Gastrocnemius medialis (tissue), 4 donors: ENCODE results near the gene RNF215. TPM values are rescaled to one million over a fixed set of nuclear protein-coding genes. Genes with fewer than 3 reads are reported as not detected.

Experiments
- ATAC-seq, 2 donors: fragments of 150-250 bp; one replicate each; pipeline ENCODE4 v1.9.1; 2016
- DNase-seq, 2 donors: peaks; one replicate each; pipeline ENCODE4 v3.0.0-alpha.2; 2019
- H3K27ac ChIP-seq, 4 donors: fragments of 200-600 bp; sonication (generic); 1 replicate in 1 of 4; 2 replicates in 3 of 4; pipeline ENCODE4 v1.5.1; 2016 to 2018; ENCODE audit warnings: mild to moderate bottlenecking in 2 of 4, moderate library complexity in 1 of 4
- H3K27me3 ChIP-seq, 3 donors: fragments of 200-600 bp; sonication (generic) in 2 of 3; 1 replicate in 1 of 3; 2 replicates in 2 of 3; pipeline versions ENCODE4 v1.5.1 to v1.6.0; 2016 to 2019; ENCODE audit warnings: mild to moderate bottlenecking in 1 of 3, moderate library complexity in 1 of 3
- H3K36me3 ChIP-seq, 2 donors: fragments of 200-600 bp; sonication (generic) in 1 of 2; one replicate each; pipeline ENCODE4 v1.5.1; 2017 to 2018
- H3K4me1 ChIP-seq, 2 donors: fragments of 200-600 bp; sonication (generic) in 1 of 2; one replicate each; pipeline ENCODE4 v1.5.1; 2016 to 2017; ENCODE audit warnings: mild to moderate bottlenecking in 2 of 2
- H3K4me3 ChIP-seq, 4 donors: fragments of 200-600 bp; sonication (generic) in 3 of 4; 1 replicate in 1 of 4; 2 replicates in 3 of 4; pipeline ENCODE4 v1.5.1; 2016 to 2019; ENCODE audit warnings: mild to moderate bottlenecking in 2 of 4
- H3K9me3 ChIP-seq, 3 donors: fragments of 200-600 bp; sonication (generic) in 2 of 3; 1 replicate in 1 of 3; 2 replicates in 2 of 3; pipeline ENCODE4 v1.5.1; 2016 to 2019
- POLR2A ChIP-seq, 2 donors: fragments of 450-650 bp; IDR thresholded peaks; one replicate each; pipeline ENCODE4 v1.6.1; 2017; ENCODE audit warnings: antibody characterized with exemption in 2 of 2, mild to moderate bottlenecking in 2 of 2, moderate library complexity in 2 of 2
- in situ Hi-C, 4 donors: fragments of 200-750 bp; cut with MboI; loops; one replicate each; pipeline versions ENCODE4 v1.15.0 to v1.8.0; 2017; ENCODE audit warnings: low sequenced_read_pairs in 4 of 4
- intact Hi-C: fragments of 100-400 bp; cut with DNase I; formaldehyde crosslinking; loops from one replicate; pipeline ENCODE4 v1.15.1; 2023; ENCODE audit warnings: low total_unique reads
- total RNA-seq, 4 donors: library from RNA; depleted of rRNA; stranded (reverse); fragments of >200 nt; gene quantifications; one replicate each; pipeline versions ENCODE4 v1.1.0 to v1.2.3, GENCODE V29; 2016
- TF ChIP-seq, protein P1 (sequence below), 5 experiments: fragments of 450-650 bp in 3 of 5; fragments of 200-600 bp in 2 of 5; sonication (generic) in 2 of 5; IDR thresholded peaks in 4 of 5; conservative IDR thresholded peaks in 1 of 5; 1 replicate in 4 of 5; 2 replicates in 1 of 5; pipeline ENCODE4 v1.5.1; 2016 to 2019; ENCODE audit warnings: antibody characterized with exemption in 5 of 5, mild to moderate bottlenecking in 3 of 5, moderate library complexity in 3 of 5

Gene RNF215
- total RNA-seq, 4 donors from 2014 or later, result 4.7 to 11.2 (median 8.1) TPM

DNA sequence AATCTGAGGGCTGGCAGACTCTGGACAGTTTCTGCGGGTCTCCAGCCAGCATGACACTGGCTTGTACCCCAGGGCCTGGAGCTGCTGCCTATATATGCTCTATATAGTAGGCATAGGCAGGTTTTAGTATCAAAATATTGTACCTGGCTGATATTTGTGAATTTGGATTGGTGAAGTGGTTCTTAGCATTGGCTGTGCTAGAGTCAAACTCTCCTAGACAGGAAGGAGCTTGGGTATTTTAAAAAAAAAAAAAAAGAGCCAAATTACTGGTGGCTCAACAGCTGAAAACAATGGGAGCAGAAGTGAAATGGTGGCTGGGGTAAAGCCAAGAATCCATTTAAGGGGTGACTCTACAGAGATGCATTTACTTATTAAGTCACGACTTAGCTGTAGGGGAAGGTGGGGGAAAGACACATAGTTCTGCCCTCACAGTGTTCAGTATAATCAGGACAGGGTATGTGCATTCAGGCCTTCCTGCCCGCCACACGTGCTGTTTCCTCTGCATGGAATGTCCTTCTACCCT is 27.4 kb upstream of the RNF215 start:
- H3K9me3 ChIP-seq, result no peaks in the 10 kb centered on the region
- in situ Hi-C loops, result no loop called here
- ATAC-seq, result no peak
- peaks cover 0 to 45% of the 10 kb centered on the region in 2 donors for H3K36me3 ChIP-seq
- no peaks in the 10 kb centered on the region for H3K27me3 ChIP-seq
- H3K4me1 ChIP-seq, result no peaks in the 10 kb centered on the region
- no peak overlapping the region for H3K4me3 ChIP-seq
- H3K27ac ChIP-seq, result no peak overlapping the region
- no peak for TF ChIP-seq POLR2A (IDR thresholded peaks at IDR 0.05)
- TF ChIP-seq, protein P1, sequence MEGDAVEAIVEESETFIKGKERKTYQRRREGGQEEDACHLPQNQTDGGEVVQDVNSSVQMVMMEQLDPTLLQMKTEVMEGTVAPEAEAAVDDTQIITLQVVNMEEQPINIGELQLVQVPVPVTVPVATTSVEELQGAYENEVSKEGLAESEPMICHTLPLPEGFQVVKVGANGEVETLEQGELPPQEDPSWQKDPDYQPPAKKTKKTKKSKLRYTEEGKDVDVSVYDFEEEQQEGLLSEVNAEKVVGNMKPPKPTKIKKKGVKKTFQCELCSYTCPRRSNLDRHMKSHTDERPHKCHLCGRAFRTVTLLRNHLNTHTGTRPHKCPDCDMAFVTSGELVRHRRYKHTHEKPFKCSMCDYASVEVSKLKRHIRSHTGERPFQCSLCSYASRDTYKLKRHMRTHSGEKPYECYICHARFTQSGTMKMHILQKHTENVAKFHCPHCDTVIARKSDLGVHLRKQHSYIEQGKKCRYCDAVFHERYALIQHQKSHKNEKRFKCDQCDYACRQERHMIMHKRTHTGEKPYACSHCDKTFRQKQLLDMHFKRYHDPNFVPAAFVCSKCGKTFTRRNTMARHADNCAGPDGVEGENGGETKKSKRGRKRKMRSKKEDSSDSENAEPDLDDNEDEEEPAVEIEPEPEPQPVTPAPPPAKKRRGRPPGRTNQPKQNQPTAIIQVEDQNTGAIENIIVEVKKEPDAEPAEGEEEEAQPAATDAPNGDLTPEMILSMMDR (IDR thresholded peaks at IDR 0.05 in 4 of 5, conservative IDR thresholded peaks at IDR 0.05 in 1 of 5), result no peak
- no peak for DNase-seq
- intact Hi-C loops, result no loop called here

DNA sequence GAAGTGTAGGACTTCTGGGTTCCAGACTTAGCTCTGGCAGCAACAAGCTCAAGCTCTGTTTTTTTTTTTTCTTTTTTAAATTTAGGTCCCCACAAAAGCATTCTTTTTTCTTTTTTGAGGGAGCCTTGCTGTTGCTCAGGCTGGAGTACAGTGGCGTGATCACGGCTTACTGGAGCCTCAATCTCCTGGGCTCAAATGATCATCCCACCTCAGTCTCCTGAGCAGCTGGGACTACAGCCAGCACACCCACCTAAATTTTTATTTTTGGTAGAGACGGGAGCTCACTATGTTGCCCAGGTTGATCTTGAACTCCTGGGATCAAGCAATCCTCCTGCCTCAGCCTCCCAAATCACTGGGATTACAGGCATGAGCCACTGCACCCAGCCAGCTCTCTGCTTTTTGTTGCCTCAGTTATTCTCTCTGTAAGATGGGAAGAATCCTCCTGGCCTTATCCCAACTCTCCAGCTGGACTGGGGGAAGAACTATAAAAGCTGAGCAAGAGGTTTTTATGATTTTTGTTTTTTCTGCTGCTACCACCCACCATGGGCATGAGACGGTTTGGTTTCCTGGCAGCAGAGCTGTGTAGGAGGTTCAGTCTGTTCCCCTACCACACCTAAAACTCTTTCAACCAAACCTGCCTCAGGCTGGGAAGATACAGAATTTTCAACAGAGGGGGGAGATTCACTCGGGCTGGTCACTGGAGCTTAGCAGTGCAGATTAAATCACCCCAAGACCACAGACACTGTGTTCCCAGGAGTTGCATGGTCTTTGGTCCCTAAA is 26.7 kb upstream of the RNF215 start:
- Histone ChIP-seq H3K27me3 (no peaks in the 10 kb centered on the region), H3K4me1 (peaks cover 0 to 2% of the 10 kb centered on the region in 2 donors), H3K4me3 (no peak overlapping the region), H3K36me3 (peaks cover 0 to 43% of the 10 kb centered on the region in 2 donors), H3K27ac (no peak overlapping the region), H3K9me3 (no peaks in the 10 kb centered on the region)
- intact Hi-C loops (no loop called here), in situ Hi-C loops (no loop called here)
- ATAC-seq (no peak), DNase-seq (no peak)
- no peak for TF ChIP-seq POLR2A (IDR thresholded peaks at IDR 0.05)
- TF ChIP-seq, protein P1 (IDR thresholded peaks at IDR 0.05 in 4 of 5, conservative IDR thresholded peaks at IDR 0.05 in 1 of 5), result no peak

DNA sequence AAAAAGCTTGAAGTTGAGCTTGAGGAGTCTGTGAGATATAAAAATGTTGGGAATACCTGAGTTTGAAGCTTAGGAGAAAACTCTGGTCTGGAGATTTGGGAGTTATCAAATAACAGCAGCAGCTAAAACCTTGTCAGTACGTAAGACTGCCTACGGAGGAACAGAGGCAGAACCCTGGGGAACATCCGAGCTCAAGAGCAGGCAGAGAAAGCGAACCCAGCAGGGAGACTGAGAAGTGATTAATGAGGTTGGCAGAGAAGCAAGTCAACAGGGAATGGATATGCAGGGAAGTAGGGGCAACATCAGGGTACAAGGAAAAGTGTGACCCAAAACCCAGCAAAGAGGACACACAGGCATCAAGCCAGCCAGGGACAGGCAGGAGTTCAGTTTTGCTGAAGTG is 25.8 kb upstream of the RNF215 start:
- Histone ChIP-seq H3K4me1 (peaks cover 0 to 10% of the 10 kb centered on the region in 2 donors), H3K27me3 (no peaks in the 10 kb centered on the region), H3K9me3 (no peaks in the 10 kb centered on the region), H3K27ac (no peak overlapping the region), H3K36me3 (peaks cover 0 to 34% of the 10 kb centered on the region in 2 donors), H3K4me3 (no peak overlapping the region)
- intact Hi-C loops (no loop called here), in situ Hi-C loops (no loop called here)
- DNase-seq (no peak), ATAC-seq (no peak)
- TF ChIP-seq, protein P1 (IDR thresholded peaks at IDR 0.05 in 4 of 5, conservative IDR thresholded peaks at IDR 0.05 in 1 of 5), result no peak
- no peak for TF ChIP-seq POLR2A (IDR thresholded peaks at IDR 0.05)

DNA sequence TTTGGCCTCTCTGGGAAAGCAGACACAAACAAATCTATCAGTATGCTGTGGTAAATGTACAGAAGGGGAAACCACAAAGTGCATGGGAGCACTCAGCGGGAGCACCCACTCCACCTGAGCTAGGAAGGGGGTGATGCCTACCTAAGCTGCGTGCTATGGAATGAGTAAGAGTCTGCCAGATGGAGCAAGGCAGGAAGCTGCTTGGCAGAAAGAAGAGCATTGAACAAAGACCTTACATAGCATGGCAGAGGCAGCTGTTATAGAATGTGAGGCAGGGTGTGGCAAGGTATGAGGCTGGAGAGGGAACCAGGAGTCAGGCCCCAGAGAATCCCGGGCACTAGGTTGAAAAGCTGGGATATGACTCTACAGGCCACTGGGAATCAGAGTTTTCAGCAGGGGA is 24.6 kb upstream of the RNF215 start:
- Histone ChIP-seq H3K4me1 (peaks cover 0 to 10% of the 10 kb centered on the region in 2 donors), H3K36me3 (peaks cover 0 to 33% of the 10 kb centered on the region in 2 donors), H3K27me3 (no peaks in the 10 kb centered on the region), H3K27ac (no peak overlapping the region), H3K4me3 (no peak overlapping the region), H3K9me3 (no peaks in the 10 kb centered on the region)
- ATAC-seq, result no peak
- in situ Hi-C loops (no loop called here), intact Hi-C loops (no loop called here)
- no peak for TF ChIP-seq POLR2A (IDR thresholded peaks at IDR 0.05)
- TF ChIP-seq, protein P1 (IDR thresholded peaks at IDR 0.05 in 4 of 5, conservative IDR thresholded peaks at IDR 0.05 in 1 of 5), result no peak
- DNase-seq, result no peak
